GM12801 (cell line): ENCODE measurements around the gene ROPN1B.

ENCODE experiments used
- CTCF ChIP-seq: IDR thresholded peaks from one replicate; pipeline ENCODE4 v1.5.1; 2011; ENCODE audit warnings: control low read depth; ENCODE audit not compliant: insufficient read length; ENCODE audit errors: extremely low read depth

Gene ROPN1B

GRCh38 chr3:126029241-126029640 is 60.3 kb downstream of the ROPN1B start:
- TF ChIP-seq CTCF, result no peak

- no peak for TF ChIP-seq CTCF
These were observed 61.5 kb downstream of the ROPN1B start for GRCh38 chr3:126030455-126030854.

- no peak for TF ChIP-seq CTCF
These were observed 63.0 kb downstream of the ROPN1B start for GRCh38 chr3:126031981-126032471.
